Measurements from ENCODE around the gene SLC13A4. TPM values are rescaled to one million over a fixed set of nuclear protein-coding genes. Genes with fewer than 3 reads are reported as not detected.
"Not testable (repeated sequence)": the region's sequence is repeated elsewhere in the genome, so short reads cannot be mapped to it uniquely, and the experiment has no call there.

The SLC13A4 gene
- polyA plus RNA-seq, result not detected

GRCh38 chr7:135728136-135728669, at the start of gene SLC13A4:
SLC13A4 (minus strand) TSS chr7:135728186; CDS start chr7:135727496, 690 bp downstream.
- Mint-ChIP-seq H3K9me3 (no peaks in the 10 kb centered on the region), H3K27ac (no peak within 1 kb of the TSS), H3K4me1 (no peaks in the 10 kb centered on the region), H3K36me3 (no peaks in the 10 kb centered on the region), H3K27me3 (ENCODE audit: low read depth in 3 of 3) (peaks cover 0 to 8% (median 2%) of the 10 kb centered on the region in 3 donors), H3K4me3 (no peak within 1 kb of the TSS)
- no peak for DNase-seq

GRCh38 chr7:135775915-135776314, 47.9 kb upstream of the SLC13A4 start:
- not testable (repeated sequence) for DNase-seq; H3K27ac Mint-ChIP-seq; H3K27me3 Mint-ChIP-seq (ENCODE audit: low read depth in 3 of 3); H3K36me3 Mint-ChIP-seq; H3K4me1 Mint-ChIP-seq; H3K9me3 Mint-ChIP-seq; H3K4me3 Mint-ChIP-seq

DNA sequence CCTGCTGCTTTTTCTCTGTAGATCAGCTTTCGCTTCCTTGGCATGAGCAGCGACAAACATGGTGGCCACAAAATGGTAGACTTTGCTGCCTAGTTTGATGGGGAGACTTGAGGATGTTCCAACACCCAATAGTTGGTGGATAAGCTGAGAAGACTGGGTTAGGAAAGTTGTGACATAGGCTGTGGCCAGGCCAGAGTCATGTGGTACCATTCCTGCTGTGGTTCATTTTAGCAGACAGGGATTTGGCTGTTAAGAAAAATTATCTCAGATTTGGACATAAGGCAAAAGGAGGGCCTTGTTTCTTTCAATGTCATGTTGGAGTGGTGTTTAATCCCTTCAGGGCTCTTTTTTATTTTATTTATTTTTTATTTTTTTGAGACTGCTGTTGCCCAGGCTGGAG, 47.2 kb upstream of the SLC13A4 start:
- Mint-ChIP-seq H3K9me3 (no peaks in the 10 kb centered on the region), H3K27ac (no peak overlapping the region), H3K27me3 (ENCODE audit: low read depth in 3 of 3) (peaks cover 0 to 10% (median 2%) of the 10 kb centered on the region in 3 donors), H3K36me3 (no peaks in the 10 kb centered on the region), H3K4me1 (no peaks in the 10 kb centered on the region), H3K4me3 (no peak overlapping the region)
- no peak for DNase-seq

DNA sequence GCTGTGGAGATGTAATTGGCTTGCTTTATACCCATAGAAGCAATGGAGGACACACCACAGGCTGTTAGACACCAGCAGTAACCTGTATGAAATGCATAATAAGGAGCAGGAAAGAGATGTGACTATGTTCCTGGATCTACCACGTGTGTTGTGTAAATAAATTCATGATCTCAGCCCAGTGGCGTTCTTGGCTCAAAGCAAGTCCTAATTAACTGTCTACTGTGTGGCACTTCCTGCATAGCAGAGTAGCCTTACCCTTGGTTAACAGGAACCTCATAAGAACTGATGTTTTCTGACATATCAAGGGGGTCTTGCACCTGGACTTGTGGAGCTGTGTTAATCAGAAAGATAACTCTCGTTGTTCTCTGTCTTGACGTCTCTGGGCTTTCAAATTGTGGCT, 46.3 kb upstream of the SLC13A4 start:
- Mint-ChIP-seq H3K27me3 (ENCODE audit: low read depth in 3 of 3) (peaks cover 0 to 13% (median 2%) of the 10 kb centered on the region in 3 donors), H3K4me1 (no peaks in the 10 kb centered on the region), H3K36me3 (no peaks in the 10 kb centered on the region), H3K27ac (no peak overlapping the region), H3K4me3 (no peak overlapping the region), H3K9me3 (no peaks in the 10 kb centered on the region)
- DNase-seq, result no peak

GRCh38 chr7:135773464-135773863, 45.5 kb upstream of the SLC13A4 start:
- Mint-ChIP-seq H3K27me3 (ENCODE audit: low read depth in 3 of 3) (peaks cover 0 to 11% (median 2%) of the 10 kb centered on the region in 3 donors), H3K9me3 (no peaks in the 10 kb centered on the region), H3K27ac (no peak overlapping the region), H3K4me1 (no peaks in the 10 kb centered on the region), H3K36me3 (no peaks in the 10 kb centered on the region), H3K4me3 (no peak overlapping the region)
- no peak for DNase-seq

DNA sequence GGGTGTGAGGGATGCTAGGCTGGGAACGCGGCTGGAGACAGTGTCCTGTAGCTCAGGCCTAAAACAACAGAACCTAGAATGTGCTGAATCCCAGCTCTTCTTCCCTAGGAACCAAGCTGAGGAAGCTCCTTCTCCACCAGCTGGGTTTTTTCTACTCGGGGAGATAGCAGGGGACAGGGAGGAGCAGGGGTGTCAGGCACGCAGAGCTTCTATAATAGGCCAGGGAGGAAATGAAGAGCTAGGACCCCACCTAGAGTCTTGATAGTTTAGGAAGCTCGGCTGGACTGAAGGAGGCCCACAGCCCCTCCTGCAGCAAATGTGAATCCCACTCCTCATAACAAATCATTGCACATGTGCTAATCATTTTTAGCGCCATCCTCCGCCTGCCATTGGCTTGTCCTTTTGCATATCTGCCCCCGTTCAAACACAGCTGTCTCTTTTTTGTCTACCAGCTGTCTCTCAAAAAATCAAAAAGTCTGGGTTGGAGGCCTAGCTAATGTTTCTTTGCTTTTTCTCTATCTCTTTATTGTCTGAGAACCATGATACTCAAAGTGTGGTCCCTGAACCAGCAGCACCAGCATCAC, 44.7 kb upstream of the SLC13A4 start:
- Mint-ChIP-seq H3K4me1 (no peaks in the 10 kb centered on the region), H3K27ac (no peak overlapping the region)

DNA sequence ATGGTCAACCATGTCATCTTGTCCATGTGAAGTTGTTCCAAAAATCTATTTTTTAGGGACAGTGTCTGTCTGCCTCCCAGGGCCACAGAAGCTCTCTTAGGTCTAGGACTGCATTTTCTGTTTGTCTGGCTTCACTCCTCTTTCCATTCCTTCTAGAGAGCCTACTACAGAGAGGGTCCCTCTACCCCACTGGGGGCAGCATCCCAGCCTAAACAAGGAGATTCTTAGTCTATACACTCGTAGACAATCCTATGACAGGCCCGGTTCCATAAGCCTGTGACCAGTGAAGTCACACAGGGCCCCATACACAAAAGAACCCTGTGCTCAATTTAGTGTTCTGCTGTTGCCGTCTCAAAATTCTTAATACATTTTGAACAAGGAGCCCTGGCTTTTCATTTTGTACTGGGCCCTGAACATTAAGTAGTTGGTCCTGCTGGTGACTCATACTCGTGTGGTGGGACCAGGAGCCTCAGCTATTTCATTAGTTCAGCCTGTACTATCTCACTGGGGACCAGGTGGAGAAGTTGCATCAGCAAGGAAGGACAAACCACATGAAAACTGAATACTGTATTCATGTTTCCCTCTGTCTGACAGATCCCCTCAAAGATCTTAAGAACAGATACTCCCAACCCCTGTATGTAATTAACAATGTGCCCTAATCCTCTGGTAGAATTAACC, 44.1 kb upstream of the SLC13A4 start:
- DNase-seq, result no peak
- Mint-ChIP-seq H3K9me3 (no peaks in the 10 kb centered on the region), H3K4me1 (no peaks in the 10 kb centered on the region), H3K36me3 (no peaks in the 10 kb centered on the region), H3K27ac (no peak overlapping the region), H3K27me3 (ENCODE audit: low read depth in 3 of 3) (peaks cover 4 to 5% (median 5%) of the 10 kb centered on the region in 3 donors), H3K4me3 (no peak overlapping the region)

More for the DNA sequence above, 44.7 kb upstream of the SLC13A4 start:
- peaks cover 2 to 8% (median 3%) of the 10 kb centered on the region in 3 donors for H3K27me3 Mint-ChIP-seq (ENCODE audit: low read depth in 3 of 3)
- DNase-seq, result no peak
- H3K9me3 Mint-ChIP-seq, result no peaks in the 10 kb centered on the region
- no peaks in the 10 kb centered on the region for H3K36me3 Mint-ChIP-seq
- no peak overlapping the region for H3K4me3 Mint-ChIP-seq

GRCh38 chr7:135771051-135771450, 43.1 kb upstream of the SLC13A4 start:
- DNase-seq, result no peak
- no peaks in the 10 kb centered on the region for H3K9me3 Mint-ChIP-seq
- H3K36me3 Mint-ChIP-seq, result no peaks in the 10 kb centered on the region
- H3K4me1 Mint-ChIP-seq, result no peaks in the 10 kb centered on the region
- no peak overlapping the region for H3K4me3 Mint-ChIP-seq
- no peak overlapping the region for H3K27ac Mint-ChIP-seq
- H3K27me3 Mint-ChIP-seq (ENCODE audit: low read depth in 3 of 3), result peaks cover 3 to 9% (median 4%) of the 10 kb centered on the region in 3 donors

DNA sequence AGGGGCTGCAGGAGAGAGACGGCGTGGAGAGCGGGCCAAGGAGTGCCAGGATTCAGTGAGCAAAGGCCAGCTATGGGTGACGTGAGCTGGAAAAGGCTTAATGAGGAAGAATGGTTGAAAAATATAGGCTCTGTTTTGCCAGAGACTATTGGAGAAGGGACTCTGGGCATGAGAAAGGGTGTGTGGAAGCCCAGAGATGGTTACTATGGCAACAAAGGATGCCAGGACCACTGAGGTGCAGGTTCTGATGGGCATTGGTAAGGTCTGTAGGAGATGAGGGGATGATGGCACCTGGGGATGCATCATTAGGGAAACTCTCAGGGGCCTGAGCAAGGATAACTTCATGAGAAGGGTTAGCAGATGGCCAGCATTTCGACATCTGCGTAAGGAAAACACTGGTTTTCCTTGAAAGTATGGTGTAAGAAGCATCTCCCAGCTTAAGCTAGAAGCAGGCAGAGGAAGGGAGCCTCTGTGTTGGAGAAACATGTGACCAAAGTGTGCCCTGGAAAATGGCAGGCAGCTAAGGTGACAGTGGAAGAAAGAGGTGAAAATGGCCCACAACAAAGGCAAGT, 42.2 kb upstream of the SLC13A4 start:
- Mint-ChIP-seq H3K27ac (no peak overlapping the region), H3K4me3 (no peak overlapping the region), H3K36me3 (no peaks in the 10 kb centered on the region), H3K9me3 (no peaks in the 10 kb centered on the region), H3K4me1 (no peaks in the 10 kb centered on the region), H3K27me3 (ENCODE audit: low read depth in 3 of 3) (peaks cover 3 to 10% (median 4%) of the 10 kb centered on the region in 3 donors)
- no peak for DNase-seq

DNA sequence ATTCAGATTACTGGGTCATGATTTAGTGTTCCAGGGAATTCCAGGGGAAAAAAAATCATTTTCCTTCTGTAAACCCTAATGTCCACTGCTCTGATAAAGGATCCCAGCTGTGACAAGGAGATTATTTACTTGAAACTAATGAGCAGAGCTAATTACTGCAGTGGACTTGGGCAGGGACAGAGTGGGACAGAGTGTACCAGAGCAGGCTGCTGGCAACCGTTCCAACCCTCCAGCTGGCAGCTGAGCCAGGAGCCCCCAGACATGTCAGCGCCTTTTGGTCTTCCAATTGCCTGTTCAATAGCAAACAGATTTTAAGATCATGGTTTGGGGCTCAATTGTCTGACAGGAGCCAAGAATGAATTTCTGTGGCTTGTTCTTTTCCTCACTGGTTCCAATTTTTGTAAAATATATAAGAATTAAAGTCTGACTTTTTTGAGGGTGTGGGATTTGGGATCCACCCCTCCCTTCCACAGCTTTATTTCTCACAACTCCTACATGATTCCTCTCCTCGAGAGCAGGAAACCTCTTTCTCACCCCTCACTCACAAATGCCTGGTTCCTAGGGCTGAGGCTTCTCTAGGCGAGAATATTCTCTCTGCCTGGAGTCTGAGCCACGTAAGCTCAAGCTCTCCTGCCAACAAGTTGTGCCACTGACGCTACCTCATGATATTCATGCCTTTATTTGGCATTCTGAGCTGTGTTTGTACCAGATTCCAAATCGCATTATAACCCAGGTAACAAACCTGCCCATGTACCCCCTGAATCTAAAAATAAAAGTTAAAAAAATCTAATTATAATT, 41.2 kb upstream of the SLC13A4 start:
- H3K4me3 Mint-ChIP-seq, result no peak overlapping the region
- H3K36me3 Mint-ChIP-seq, result no peaks in the 10 kb centered on the region
- DNase-seq, result no peak
- H3K9me3 Mint-ChIP-seq, result no peaks in the 10 kb centered on the region
- no peaks in the 10 kb centered on the region for H3K4me1 Mint-ChIP-seq
- peaks cover 4 to 10% (median 5%) of the 10 kb centered on the region in 3 donors for H3K27me3 Mint-ChIP-seq (ENCODE audit: low read depth in 3 of 3)
- no peak overlapping the region for H3K27ac Mint-ChIP-seq

DNA sequence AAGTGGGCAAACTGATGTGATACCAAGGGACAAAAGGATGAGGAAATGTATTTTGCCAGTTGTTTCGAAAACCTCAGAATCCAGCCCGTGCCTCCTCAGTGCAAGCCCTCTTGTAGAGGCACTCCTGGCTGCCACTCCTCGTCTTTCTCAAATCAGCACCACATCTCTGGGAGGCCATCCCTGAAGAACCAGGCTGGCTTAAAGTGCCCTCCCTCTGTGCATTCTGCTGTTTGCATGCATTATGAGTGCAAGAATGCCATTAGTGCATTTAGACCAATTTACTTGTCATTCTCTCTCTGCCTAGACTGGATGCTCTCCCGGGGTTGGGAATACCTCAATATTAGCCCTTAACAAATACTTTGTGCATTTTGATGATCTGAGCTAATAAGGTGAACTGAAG, 40.5 kb upstream of the SLC13A4 start:
- no peak for DNase-seq
- no peaks in the 10 kb centered on the region for H3K9me3 Mint-ChIP-seq
- no peaks in the 10 kb centered on the region for H3K36me3 Mint-ChIP-seq
- no peak overlapping the region for H3K27ac Mint-ChIP-seq
- no peaks in the 10 kb centered on the region for H3K4me1 Mint-ChIP-seq
- H3K27me3 Mint-ChIP-seq (ENCODE audit: low read depth in 3 of 3), result peaks cover 4 to 11% (median 10%) of the 10 kb centered on the region in 3 donors
- H3K4me3 Mint-ChIP-seq, result no peak overlapping the region

DNA sequence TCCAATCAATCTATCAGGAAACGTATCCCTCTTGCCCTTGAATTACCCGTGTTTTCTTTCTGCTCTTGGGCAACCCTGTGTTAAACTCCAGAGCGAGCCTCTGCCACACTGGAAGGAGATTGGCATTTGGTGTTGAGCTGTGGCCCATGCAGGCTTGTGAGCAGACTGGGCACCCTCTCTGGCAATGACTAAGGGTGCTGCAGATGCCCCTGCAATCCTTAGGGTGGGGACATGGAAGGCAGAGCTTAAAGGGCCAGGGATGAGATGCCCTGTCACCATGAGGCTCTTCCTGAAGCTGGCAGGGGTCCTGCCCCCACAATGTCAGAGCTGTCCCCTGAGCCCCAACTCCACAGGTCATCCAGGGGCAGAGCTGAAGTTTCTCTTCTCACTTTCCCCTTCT, 40.1 kb upstream of the SLC13A4 start:
- Mint-ChIP-seq H3K4me1 (no peaks in the 10 kb centered on the region), H3K36me3 (no peaks in the 10 kb centered on the region), H3K4me3 (no peak overlapping the region), H3K9me3 (no peaks in the 10 kb centered on the region), H3K27ac (no peak overlapping the region), H3K27me3 (ENCODE audit: low read depth in 3 of 3) (peaks cover 4 to 11% (median 10%) of the 10 kb centered on the region in 3 donors)
- DNase-seq, result no peak

DNA sequence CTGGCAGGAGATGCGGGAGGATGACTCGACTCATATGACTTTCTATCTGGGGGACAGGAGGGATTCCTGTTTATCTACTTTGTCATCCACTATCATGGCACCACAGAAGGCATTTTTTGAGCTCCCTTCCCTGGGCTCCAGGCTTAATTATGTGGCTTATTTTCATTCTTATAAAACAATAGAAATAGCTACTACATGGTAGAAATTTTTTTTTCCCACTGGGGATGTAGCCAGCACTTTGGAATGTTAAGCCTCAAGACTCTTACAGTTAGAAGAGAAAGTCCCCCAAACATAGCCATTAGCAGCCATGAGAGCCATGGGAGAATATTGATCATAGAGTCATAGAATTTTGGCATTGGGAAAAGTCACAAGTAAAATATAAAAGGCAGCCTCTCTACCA, 35.3 kb upstream of the SLC13A4 start:
- H3K4me3 Mint-ChIP-seq, result no peak overlapping the region
- no peak for DNase-seq
- H3K27me3 Mint-ChIP-seq (ENCODE audit: low read depth in 3 of 3), result peaks cover 4 to 27% (median 8%) of the 10 kb centered on the region in 3 donors
- no peak overlapping the region for H3K27ac Mint-ChIP-seq
- no peaks in the 10 kb centered on the region for H3K36me3 Mint-ChIP-seq
- no peaks in the 10 kb centered on the region for H3K4me1 Mint-ChIP-seq
- H3K9me3 Mint-ChIP-seq, result no peaks in the 10 kb centered on the region
